Muscle layer of duodenum (tissue), 2 donors: ENCODE data around the gene PEG3.
"Not testable (repeated sequence)": the region's sequence is repeated elsewhere in the genome, so short reads cannot be mapped to it uniquely, and the experiment has no call there.

Experiments
- H3K27ac ChIP-seq: one replicate; pipeline ENCODE4 v1.7.0; 2013; ENCODE audit warnings: mild to moderate bottlenecking, low read length
- H3K27me3 ChIP-seq: one replicate; pipeline ENCODE4 v1.7.0; 2013; ENCODE audit warnings: low read depth, mild to moderate bottlenecking, control low read depth, low read length
- H3K36me3 ChIP-seq, 2 donors: one replicate each; pipeline ENCODE4 v1.7.0; 2013; ENCODE audit warnings: low read length in 2 of 2, control low read depth in 1 of 2, mild to moderate bottlenecking in 1 of 2; ENCODE audit not compliant: insufficient read depth in 2 of 2, control insufficient read depth in 1 of 2
- H3K4me1 ChIP-seq, 2 donors: one replicate each; pipeline ENCODE4 v1.7.0; 2013; ENCODE audit warnings: low read length in 2 of 2, mild to moderate bottlenecking in 2 of 2, control low read depth in 1 of 2, moderate library complexity in 1 of 2; ENCODE audit not compliant: insufficient read depth in 2 of 2, control insufficient read depth in 1 of 2
- H3K4me3 ChIP-seq, 2 donors: one replicate each; pipeline ENCODE4 v1.7.0; 2013; ENCODE audit warnings: low read length in 2 of 2, low read depth in 1 of 2, mild to moderate bottlenecking in 1 of 2
- H3K9me3 ChIP-seq, 2 donors: one replicate each; pipeline ENCODE4 v1.7.0; 2013; ENCODE audit warnings: low read length in 2 of 2, control low read depth in 1 of 2, mild to moderate bottlenecking in 1 of 2; ENCODE audit not compliant: control insufficient read depth in 1 of 2
- donor health status: healthy.

PEG3 gene

DNA sequence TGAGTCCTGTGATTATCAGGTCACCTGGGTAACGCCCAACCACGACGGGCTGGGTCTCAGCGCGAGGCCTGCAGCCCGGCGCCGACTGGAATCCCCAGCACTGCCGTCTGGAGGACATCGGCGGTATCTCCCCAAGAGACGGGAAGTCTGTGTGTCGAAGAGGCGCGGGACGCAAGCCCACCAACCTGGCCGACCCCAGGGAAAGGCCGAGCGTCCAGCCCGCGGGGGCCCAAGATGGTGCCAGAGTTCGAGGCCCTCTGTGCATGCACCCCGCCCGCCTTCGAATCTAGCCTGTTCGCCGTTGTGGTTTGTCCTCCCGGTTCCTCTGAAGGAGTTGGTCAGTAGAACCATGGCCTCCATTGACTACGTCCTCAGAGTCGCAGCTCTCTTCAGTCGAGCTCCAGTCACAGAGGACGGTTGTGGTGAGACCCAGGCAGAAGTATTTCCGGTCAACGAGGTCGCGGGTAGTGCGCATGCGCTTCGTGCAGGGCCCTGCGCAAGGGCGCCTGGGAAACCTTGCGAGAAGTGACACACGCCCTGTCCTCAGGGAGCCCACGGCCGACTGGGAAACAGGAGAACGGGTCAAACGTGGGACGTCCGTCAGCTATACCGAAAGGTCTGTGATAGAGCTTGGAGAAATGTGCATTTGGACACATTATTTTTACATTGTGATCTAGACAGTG is 24.1 kb upstream of the PEG3 start:
- no peak overlapping the region for H3K4me3 ChIP-seq
- H3K27me3 ChIP-seq, result no peaks in the 10 kb centered on the region
- no peaks in the 10 kb centered on the region for H3K4me1 ChIP-seq
- H3K27ac ChIP-seq, result no peak overlapping the region
- H3K36me3 ChIP-seq, result no peaks in the 10 kb centered on the region
- peaks cover 11 to 12% of the 10 kb centered on the region in 2 donors for H3K9me3 ChIP-seq

DNA sequence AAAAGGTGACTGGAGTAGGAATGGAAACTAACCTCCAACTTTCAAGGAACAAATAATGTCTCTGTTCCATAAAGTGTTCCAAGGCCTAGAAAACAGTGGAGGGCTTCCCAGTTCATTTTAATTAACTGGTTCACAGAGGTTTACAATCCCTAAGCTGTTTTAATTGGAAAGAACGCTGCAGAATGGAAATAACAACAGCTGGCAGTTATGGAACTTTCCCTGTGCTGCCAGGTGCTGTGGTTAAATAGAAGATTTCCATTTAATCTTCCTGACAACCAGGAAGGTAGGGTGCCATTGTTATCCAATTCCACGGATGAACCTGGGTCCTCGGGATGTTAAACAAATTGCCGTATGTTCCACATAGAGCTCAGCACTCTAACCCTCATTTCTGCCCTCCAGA is 22.2 kb upstream of the PEG3 start:
- no peak overlapping the region for H3K4me3 ChIP-seq
- H3K4me1 ChIP-seq, result no peaks in the 10 kb centered on the region
- H3K9me3 ChIP-seq, result peaks cover 11 to 12% of the 10 kb centered on the region in 2 donors
- H3K27ac ChIP-seq, result no peak overlapping the region
- H3K36me3 ChIP-seq, result no peaks in the 10 kb centered on the region
- H3K27me3 ChIP-seq, result no peaks in the 10 kb centered on the region

GRCh38 chr19:56860409-56860808 is 19.9 kb upstream of the PEG3 start:
- H3K27me3 ChIP-seq, H3K27ac ChIP-seq, H3K4me1 ChIP-seq, H3K36me3 ChIP-seq, H3K4me3 ChIP-seq: not testable (repeated sequence)
- H3K9me3 ChIP-seq, result peaks cover 9 to 11% of the 10 kb centered on the region in 2 donors

DNA sequence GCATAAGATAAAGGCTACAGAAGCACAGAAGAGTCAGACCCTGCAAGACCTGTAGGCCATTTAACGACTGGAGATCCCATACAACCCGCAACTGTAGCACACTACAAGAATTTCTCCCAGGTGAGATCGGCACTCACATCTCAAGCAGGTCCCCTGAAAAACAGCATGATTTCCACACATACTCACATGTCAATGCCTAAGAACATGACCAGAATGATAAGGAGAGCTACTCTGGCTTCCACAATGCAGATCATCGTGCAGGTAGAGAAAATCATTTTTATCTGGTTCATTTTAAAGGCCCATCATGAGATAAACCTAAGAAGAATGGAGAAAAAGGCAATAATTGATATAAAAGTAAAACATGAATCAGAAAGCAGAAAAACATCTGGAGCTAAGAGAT is 17.5 kb upstream of the PEG3 start:
- Histone ChIP-seq H3K36me3 (no peaks in the 10 kb centered on the region), H3K27me3 (no peaks in the 10 kb centered on the region), H3K4me1 (no peaks in the 10 kb centered on the region), H3K4me3 (no peak overlapping the region), H3K27ac (no peak overlapping the region), H3K9me3 (peaks cover 0 to 7% of the 10 kb centered on the region in 2 donors)

DNA sequence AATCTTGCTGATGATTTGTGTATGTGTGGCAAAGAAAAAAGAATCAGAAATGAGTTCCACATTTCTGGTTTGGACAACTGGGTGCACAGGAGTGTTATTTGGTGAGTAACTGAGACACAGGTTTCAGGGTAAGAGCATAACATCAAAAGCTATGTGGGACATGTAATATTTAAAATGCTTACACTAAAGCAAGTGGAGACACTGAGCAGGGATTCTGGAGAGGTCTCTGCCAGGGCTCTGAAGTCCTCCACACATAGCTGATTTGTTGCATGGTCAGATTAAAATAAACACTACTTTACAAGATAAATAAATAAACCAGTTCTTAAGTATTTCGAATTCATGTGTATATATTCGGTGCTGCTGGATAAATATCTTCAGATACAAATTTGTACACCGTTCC is 16.3 kb upstream of the PEG3 start:
- H3K4me3 ChIP-seq, result no peak overlapping the region
- no peak overlapping the region for H3K27ac ChIP-seq
- H3K36me3 ChIP-seq, result no peaks in the 10 kb centered on the region
- H3K9me3 ChIP-seq, result peaks cover 0 to 7% of the 10 kb centered on the region in 2 donors
- H3K27me3 ChIP-seq, result no peaks in the 10 kb centered on the region
- H3K4me1 ChIP-seq, result no peaks in the 10 kb centered on the region

- H3K4me3 ChIP-seq, H3K27me3 ChIP-seq, H3K27ac ChIP-seq, H3K36me3 ChIP-seq, H3K4me1 ChIP-seq, H3K9me3 ChIP-seq: not testable (repeated sequence)
Observed at GRCh38 chr19:56852361-56852760, 11.8 kb upstream of the PEG3 start.

GRCh38 chr19:56848166-56848565 is 7.6 kb upstream of the PEG3 start:
- no peaks in the 10 kb centered on the region for H3K4me1 ChIP-seq
- H3K27ac ChIP-seq, result no peak overlapping the region
- H3K4me3 ChIP-seq, result no peak overlapping the region
- H3K9me3 ChIP-seq, result no peaks in the 10 kb centered on the region
- no peaks in the 10 kb centered on the region for H3K27me3 ChIP-seq
- no peaks in the 10 kb centered on the region for H3K36me3 ChIP-seq

DNA sequence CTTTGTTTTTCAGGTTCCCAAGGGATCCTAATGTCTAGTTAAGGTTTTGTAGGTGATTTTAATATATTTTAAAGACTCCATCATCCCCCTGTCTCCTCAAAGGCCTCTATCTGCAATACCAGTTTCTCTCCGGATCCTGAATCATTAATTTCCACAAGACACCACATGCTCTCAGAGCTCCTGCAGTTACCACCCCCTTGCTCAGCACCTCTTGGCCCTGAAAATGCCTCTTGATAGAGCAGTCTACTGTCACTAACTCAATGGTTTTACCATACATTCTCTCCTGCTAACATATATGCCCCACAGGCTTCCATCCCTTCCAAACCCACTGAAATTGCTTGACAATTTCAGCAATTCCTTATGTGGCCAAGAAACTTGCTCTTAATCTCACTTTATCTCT is 1.9 kb upstream of the PEG3 start:
- H3K4me1 ChIP-seq, result no peaks in the 10 kb centered on the region
- H3K27ac ChIP-seq, result no peak overlapping the region
- no peaks in the 10 kb centered on the region for H3K27me3 ChIP-seq
- no peaks in the 10 kb centered on the region for H3K36me3 ChIP-seq
- no peak overlapping the region for H3K4me3 ChIP-seq
- no peaks in the 10 kb centered on the region for H3K9me3 ChIP-seq

- H3K4me1 ChIP-seq, result no peaks in the 10 kb centered on the region
- no peak overlapping the region for H3K27ac ChIP-seq
- H3K4me3 ChIP-seq, result peak overlapping the region in 1 of 2 donors; percentile 69
- no peaks in the 10 kb centered on the region for H3K27me3 ChIP-seq
- no peaks in the 10 kb centered on the region for H3K9me3 ChIP-seq
- H3K36me3 ChIP-seq, result no peaks in the 10 kb centered on the region
Observed at GRCh38 chr19:56841193-56841543, 642 bp upstream of the PEG3 start.

DNA sequence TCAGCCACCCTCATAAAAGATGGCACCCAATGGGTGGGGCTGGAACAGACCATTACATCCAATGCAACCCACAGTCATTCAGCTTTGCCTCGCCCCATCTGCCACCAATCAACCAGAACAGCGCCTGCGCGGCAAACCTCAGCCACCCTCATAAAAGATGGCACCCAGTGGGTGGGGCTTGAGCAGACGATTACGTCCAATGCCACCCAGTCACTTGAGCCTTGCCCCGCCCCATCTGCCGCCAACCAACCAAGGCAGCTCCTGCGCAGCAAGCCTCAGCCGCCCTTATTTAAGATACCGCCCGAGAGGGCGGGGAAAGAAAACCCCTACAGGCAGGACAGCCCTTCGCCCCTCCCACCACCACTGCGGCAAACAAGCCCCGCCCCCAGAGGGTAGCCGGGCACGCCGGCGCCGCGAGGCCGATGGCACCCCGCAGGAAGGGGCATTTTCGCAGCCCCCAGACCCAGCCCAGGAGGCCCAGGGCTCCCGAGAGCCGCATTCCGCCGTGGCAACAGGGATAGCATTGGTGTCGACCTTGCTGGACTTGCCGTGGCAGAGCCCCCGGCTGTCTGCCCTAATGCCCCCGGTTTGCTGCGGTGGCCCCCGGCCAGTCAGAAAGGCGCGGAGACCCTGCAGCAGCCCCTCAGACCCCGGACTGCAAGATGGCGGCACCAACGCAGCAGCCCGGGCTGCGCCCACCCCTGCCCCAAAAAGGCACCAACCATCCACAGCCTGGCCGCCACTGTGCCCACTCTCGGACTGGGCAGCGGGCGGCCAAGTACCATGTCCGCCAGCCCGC is 675 bp downstream of the PEG3 start:
- Histone ChIP-seq H3K27me3 (no peaks in the 10 kb centered on the region), H3K27ac (no peak overlapping the region), H3K4me1 (no peaks in the 10 kb centered on the region), H3K4me3 (peak overlapping the region; percentile 24 to 69), H3K36me3 (no peaks in the 10 kb centered on the region), H3K9me3 (no peaks in the 10 kb centered on the region)

GRCh38 chr19:56838909-56839651 is 1.4 kb downstream of the PEG3 start:
- Histone ChIP-seq H3K4me1 (no peaks in the 10 kb centered on the region), H3K27me3 (no peaks in the 10 kb centered on the region), H3K4me3 (peak overlapping the region; percentile 27 to 69), H3K9me3 (no peaks in the 10 kb centered on the region), H3K36me3 (no peaks in the 10 kb centered on the region), H3K27ac (no peak overlapping the region)
